A673 (cell line): Measurements from ENCODE around the gene SKAP1.

Source experiments
- EZH2 ChIP-seq: fragments of 200-600 bp; sonication (generic); IDR thresholded peaks from 2 replicates; pipeline ENCODE4 v1.6.1; 2017; ENCODE audit warnings: borderline replicate concordance, low read depth, mild to moderate bottlenecking, mixed read lengths, antibody characterized with exemption, low read length; ENCODE audit not compliant: poor library complexity, severe bottlenecking
- TF ChIP-seq, protein P1 (sequence below): fragments of 300-800, 200-600 bp; sonication (generic); conservative IDR thresholded peaks from 2 replicates; pipeline ENCODE4 v1.5.1; 2017; ENCODE audit warnings: low read depth, mild to moderate bottlenecking, antibody characterized with exemption, low read length, moderate library complexity, mixed read lengths

DNA sequence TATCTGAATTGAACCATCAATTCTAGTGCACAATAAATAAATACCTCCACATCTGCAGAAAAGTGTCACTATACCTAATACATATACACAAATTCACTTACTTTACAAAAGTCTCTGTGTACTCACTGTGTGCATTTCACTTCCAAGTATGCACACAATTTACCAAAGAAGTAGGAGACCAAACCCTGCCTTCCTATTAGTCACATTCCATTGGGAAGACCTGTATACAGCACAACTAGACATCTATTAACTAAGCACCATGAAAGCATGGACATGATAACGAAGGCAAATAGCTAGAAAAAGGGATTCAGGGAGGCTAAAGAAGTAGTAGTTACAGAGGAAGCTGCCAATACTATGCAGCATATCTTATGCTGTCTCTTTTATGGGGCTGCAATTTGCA, 183.0 kb downstream of the SKAP1 start:
- TF ChIP-seq, protein P1, sequence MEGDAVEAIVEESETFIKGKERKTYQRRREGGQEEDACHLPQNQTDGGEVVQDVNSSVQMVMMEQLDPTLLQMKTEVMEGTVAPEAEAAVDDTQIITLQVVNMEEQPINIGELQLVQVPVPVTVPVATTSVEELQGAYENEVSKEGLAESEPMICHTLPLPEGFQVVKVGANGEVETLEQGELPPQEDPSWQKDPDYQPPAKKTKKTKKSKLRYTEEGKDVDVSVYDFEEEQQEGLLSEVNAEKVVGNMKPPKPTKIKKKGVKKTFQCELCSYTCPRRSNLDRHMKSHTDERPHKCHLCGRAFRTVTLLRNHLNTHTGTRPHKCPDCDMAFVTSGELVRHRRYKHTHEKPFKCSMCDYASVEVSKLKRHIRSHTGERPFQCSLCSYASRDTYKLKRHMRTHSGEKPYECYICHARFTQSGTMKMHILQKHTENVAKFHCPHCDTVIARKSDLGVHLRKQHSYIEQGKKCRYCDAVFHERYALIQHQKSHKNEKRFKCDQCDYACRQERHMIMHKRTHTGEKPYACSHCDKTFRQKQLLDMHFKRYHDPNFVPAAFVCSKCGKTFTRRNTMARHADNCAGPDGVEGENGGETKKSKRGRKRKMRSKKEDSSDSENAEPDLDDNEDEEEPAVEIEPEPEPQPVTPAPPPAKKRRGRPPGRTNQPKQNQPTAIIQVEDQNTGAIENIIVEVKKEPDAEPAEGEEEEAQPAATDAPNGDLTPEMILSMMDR, result no peak
- TF ChIP-seq EZH2, result no peak
